ENCODE data around the gene OR2T4.

Gene OR2T4

GRCh38 chr1:248393050-248393449, 31.6 kb downstream of the OR2T4 start:
- no peak overlapping the region for H3K4me3 ChIP-seq (ENCODE audit: low read depth, low read length)
- no peak for TF ChIP-seq CTCF (IDR thresholded peaks at IDR 0.05; ENCODE audit: low read depth, low read length, missing control alignments)
- DNase-seq (ENCODE audit: low read depth) = no peak
- in situ Hi-C loops (cut with HindIII; ENCODE audit: low sequenced_read_pairs) = no loop called here

GRCh38 chr1:248402748-248403147, 41.3 kb downstream of the OR2T4 start, which contains the start of gene OR2T1:
OR2T1 (plus strand) TSS chr1:248403048; CDS start chr1:248406148, 3,100 bp downstream.
- in situ Hi-C loops (cut with HindIII; ENCODE audit: low sequenced_read_pairs) = no loop called here
- no peak for TF ChIP-seq CTCF (IDR thresholded peaks at IDR 0.05; ENCODE audit: low read depth, low read length, missing control alignments)
- DNase-seq (ENCODE audit: low read depth) = no peak
- no peak within 1 kb of the TSS for H3K4me3 ChIP-seq (ENCODE audit: low read depth, low read length)

- TF ChIP-seq CTCF (IDR thresholded peaks at IDR 0.05; ENCODE audit: low read depth, low read length, missing control alignments) = no peak
- DNase-seq (ENCODE audit: low read depth) = peak; percentile 5
- in situ Hi-C loops (cut with HindIII; ENCODE audit: low sequenced_read_pairs) = no loop called here
- no peak overlapping the region for H3K4me3 ChIP-seq (ENCODE audit: low read depth, low read length)
Observed at GRCh38 chr1:248404024-248404423, 42.6 kb downstream of the OR2T4 start.

GRCh38 chr1:248406721-248407692, 45.5 kb downstream of the OR2T4 start:
- in situ Hi-C loops (cut with HindIII; ENCODE audit: low sequenced_read_pairs) = no loop called here
- H3K4me3 ChIP-seq (ENCODE audit: low read depth, low read length) = no peak overlapping the region
- no peak for DNase-seq (ENCODE audit: low read depth)
- TF ChIP-seq CTCF (IDR thresholded peaks at IDR 0.05; ENCODE audit: low read depth, low read length, missing control alignments) = no peak

Measured in astrocyte of the cerebellum (primary cell).